Liver (tissue), 9 donors: ENCODE measurements around the gene GPR61. TPM values are rescaled to one million over a fixed set of nuclear protein-coding genes. Genes with fewer than 3 reads are reported as not detected.

Source experiments
- DNase-seq: peaks from one replicate; pipeline ENCODE4 v3.0.0-alpha.2; 2017; ENCODE audit warnings: low spot score
- H3K27ac ChIP-seq, 2 donors: one replicate each; pipeline ENCODE4 v1.7.0; 2013; ENCODE audit warnings: inconsistent platforms in 2 of 2, low read length in 2 of 2, control low read depth in 1 of 2, low read depth in 1 of 2, mild to moderate bottlenecking in 1 of 2
- H3K27me3 ChIP-seq, 4 donors: one replicate each; pipeline versions ENCODE4 v1.6.1 to v1.7.0; 2013; ENCODE audit warnings: low read length in 3 of 4, inconsistent platforms in 1 of 4, mild to moderate bottlenecking in 1 of 4, moderate library complexity in 1 of 4; ENCODE audit not compliant: control insufficient read depth in 4 of 4, insufficient read depth in 4 of 4
- H3K36me3 ChIP-seq, 4 donors: one replicate each; pipeline versions ENCODE4 v1.6.1 to v1.7.0; 2013; ENCODE audit warnings: low read length in 3 of 4, mild to moderate bottlenecking in 3 of 4, low read depth in 1 of 4, moderate library complexity in 1 of 4; ENCODE audit not compliant: control insufficient read depth in 4 of 4, insufficient read depth in 3 of 4
- H3K4me1 ChIP-seq, 4 donors: one replicate each; pipeline versions ENCODE4 v1.6.1 to v1.7.0; 2013; ENCODE audit warnings: low read length in 3 of 4, mild to moderate bottlenecking in 3 of 4, moderate library complexity in 1 of 4; ENCODE audit not compliant: control insufficient read depth in 4 of 4, insufficient read depth in 4 of 4
- H3K4me3 ChIP-seq, 3 donors: one replicate each; pipeline versions ENCODE4 v1.6.1 to v1.7.0; 2013; ENCODE audit warnings: low read length in 3 of 3, control low read depth in 1 of 3, low read depth in 1 of 3, mild to moderate bottlenecking in 1 of 3
- H3K9ac ChIP-seq, 2 donors: one replicate each; pipeline ENCODE4 v1.7.0; 2013; ENCODE audit warnings: low read length in 2 of 2, mild to moderate bottlenecking in 2 of 2, moderate library complexity in 2 of 2, control low read depth in 1 of 2, low read depth in 1 of 2
- H3K9me3 ChIP-seq, 4 donors: one replicate each; pipeline versions ENCODE4 v1.6.1 to v1.7.0; 2013; ENCODE audit warnings: low read length in 3 of 4; ENCODE audit not compliant: control insufficient read depth in 4 of 4
- ATF3 ChIP-seq: IDR thresholded peaks from 2 replicates; pipeline ENCODE4 v1.6.1; 2016; ENCODE audit warnings: antibody characterized with exemption
- EGR1 ChIP-seq, 2 donors: IDR thresholded peaks; 2 replicates each; pipeline ENCODE4 v1.6.1; 2016 to 2018; ENCODE audit warnings: antibody characterized with exemption in 2 of 2, low read depth in 2 of 2
- FOXA2 ChIP-seq: IDR thresholded peaks from 2 replicates; pipeline ENCODE4 v1.6.1; 2016; ENCODE audit warnings: antibody characterized with exemption
- GABPA ChIP-seq, 2 donors: IDR thresholded peaks in 1 of 2; conservative IDR thresholded peaks in 1 of 2; 2 replicates each; pipeline ENCODE4 v1.6.1; 2016; ENCODE audit warnings: antibody characterized with exemption in 2 of 2, mild to moderate bottlenecking in 1 of 2, moderate library complexity in 1 of 2
- HNF4A ChIP-seq, 2 donors: conservative IDR thresholded peaks; 2 replicates each; pipeline ENCODE4 v1.6.1; 2016; ENCODE audit warnings: antibody characterized with exemption in 2 of 2, mild to moderate bottlenecking in 2 of 2
- HNF4G ChIP-seq: IDR thresholded peaks from 2 replicates; pipeline ENCODE4 v1.6.1; 2016; ENCODE audit warnings: antibody characterized with exemption
- JUND ChIP-seq, 2 donors: IDR thresholded peaks; 2 replicates each; pipeline ENCODE4 v1.6.1; 2016; ENCODE audit warnings: antibody characterized with exemption in 2 of 2
- NR2F2 ChIP-seq: IDR thresholded peaks from 2 replicates; pipeline ENCODE4 v1.6.1; 2016; ENCODE audit warnings: antibody characterized with exemption
- RAD21 ChIP-seq, 2 donors: IDR thresholded peaks; 2 replicates each; pipeline ENCODE4 v1.6.1; 2016; ENCODE audit warnings: antibody characterized with exemption in 2 of 2, mild to moderate bottlenecking in 2 of 2
- RXRA ChIP-seq, 2 donors: IDR thresholded peaks; 2 replicates each; pipeline ENCODE4 v1.6.1; 2017 to 2018; ENCODE audit warnings: antibody characterized with exemption in 2 of 2, mild to moderate bottlenecking in 1 of 2
- SP1 ChIP-seq: IDR thresholded peaks from 2 replicates; pipeline ENCODE4 v1.6.1; 2018; ENCODE audit warnings: antibody characterized with exemption, mild to moderate bottlenecking
- YY1 ChIP-seq: IDR thresholded peaks from 2 replicates; pipeline ENCODE4 v1.6.1; 2016; ENCODE audit warnings: antibody characterized with exemption, mild to moderate bottlenecking
- WGBS: extraction: QIAGEN DNeasy Blood & Tissue Kit; methylation state at CpG from one replicate; pipeline ENCODE4 v1.1.7; 2013; 5-methylcytosine and 5-hydroxymethylcytosine counted together
- polyA plus RNA-seq, 2 donors: library from polyadenylated mRNA; stranded (reverse) in 1 of 2; unstranded in 1 of 2; fragments of 200-250 nt in 1 of 2; fragments of >200 nt in 1 of 2; fragmentation: Nextera tagmentation in 1 of 2; extraction: Ambion mirVana in 1 of 2; gene quantifications; one replicate each; pipeline versions ENCODE4 v1.2.1 to v1.2.3, GENCODE V29; 2013 to 2015
- total RNA-seq, 2 donors: library from RNA; depleted of rRNA; stranded (reverse); fragments of >200 nt; gene quantifications; one replicate each; pipeline ENCODE4 v1.2.3, GENCODE V29; 2014
- TF ChIP-seq, protein P1 (sequence below): IDR thresholded peaks from 2 replicates; pipeline ENCODE4 v1.6.1; 2016; ENCODE audit warnings: antibody characterized with exemption
- TF ChIP-seq, protein P2 (sequence below): fragments of 150-350 bp; IDR thresholded peaks from 2 replicates; pipeline ENCODE4 v1.5.1; 2017; ENCODE audit warnings: improper control_type of control experiment, low read depth, low read length; ENCODE audit not compliant: missing input control
- TF ChIP-seq, protein P3 (sequence below): IDR thresholded peaks from 2 replicates; pipeline ENCODE4 v1.6.1; 2016; ENCODE audit warnings: antibody characterized with exemption
- donor health status: healthy.
- donor health status: healthy.
- donor health status: healthy.
- donor health status: healthy.
- donor health status: healthy.

The GPR61 gene
- total and polyA plus RNA-seq, 4 donors: 0.32 TPM; not detected in 3

GRCh38 chr1:109578947-109579443 is 39.3 kb downstream of the GPR61 start:
- H3K27ac ChIP-seq: no peak overlapping the region
- WGBS: 92% methylated on average over 3 of the region's 3 CpGs
- no peak overlapping the region for H3K9ac ChIP-seq
- H3K4me3 ChIP-seq: no peak overlapping the region
- H3K27me3 ChIP-seq: no peaks in the 10 kb centered on the region
- TF ChIP-seq, protein P1, sequence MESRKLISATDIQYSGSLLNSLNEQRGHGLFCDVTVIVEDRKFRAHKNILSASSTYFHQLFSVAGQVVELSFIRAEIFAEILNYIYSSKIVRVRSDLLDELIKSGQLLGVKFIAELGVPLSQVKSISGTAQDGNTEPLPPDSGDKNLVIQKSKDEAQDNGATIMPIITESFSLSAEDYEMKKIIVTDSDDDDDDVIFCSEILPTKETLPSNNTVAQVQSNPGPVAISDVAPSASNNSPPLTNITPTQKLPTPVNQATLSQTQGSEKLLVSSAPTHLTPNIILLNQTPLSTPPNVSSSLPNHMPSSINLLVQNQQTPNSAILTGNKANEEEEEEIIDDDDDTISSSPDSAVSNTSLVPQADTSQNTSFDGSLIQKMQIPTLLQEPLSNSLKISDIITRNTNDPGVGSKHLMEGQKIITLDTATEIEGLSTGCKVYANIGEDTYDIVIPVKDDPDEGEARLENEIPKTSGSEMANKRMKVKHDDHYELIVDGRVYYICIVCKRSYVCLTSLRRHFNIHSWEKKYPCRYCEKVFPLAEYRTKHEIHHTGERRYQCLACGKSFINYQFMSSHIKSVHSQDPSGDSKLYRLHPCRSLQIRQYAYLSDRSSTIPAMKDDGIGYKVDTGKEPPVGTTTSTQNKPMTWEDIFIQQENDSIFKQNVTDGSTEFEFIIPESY: no peak
- TF ChIP-seq ATF3: no peak
- TF ChIP-seq FOXA2: no peak
- TF ChIP-seq YY1: no peak
- TF ChIP-seq SP1: no peak
- no peak for TF ChIP-seq HNF4A (conservative IDR thresholded peaks at IDR 0.05)
- no peak for TF ChIP-seq HNF4G
- TF ChIP-seq NR2F2: no peak
- no peak for TF ChIP-seq RAD21 (IDR thresholded peaks at IDR 0.05)
- TF ChIP-seq, protein P2, sequence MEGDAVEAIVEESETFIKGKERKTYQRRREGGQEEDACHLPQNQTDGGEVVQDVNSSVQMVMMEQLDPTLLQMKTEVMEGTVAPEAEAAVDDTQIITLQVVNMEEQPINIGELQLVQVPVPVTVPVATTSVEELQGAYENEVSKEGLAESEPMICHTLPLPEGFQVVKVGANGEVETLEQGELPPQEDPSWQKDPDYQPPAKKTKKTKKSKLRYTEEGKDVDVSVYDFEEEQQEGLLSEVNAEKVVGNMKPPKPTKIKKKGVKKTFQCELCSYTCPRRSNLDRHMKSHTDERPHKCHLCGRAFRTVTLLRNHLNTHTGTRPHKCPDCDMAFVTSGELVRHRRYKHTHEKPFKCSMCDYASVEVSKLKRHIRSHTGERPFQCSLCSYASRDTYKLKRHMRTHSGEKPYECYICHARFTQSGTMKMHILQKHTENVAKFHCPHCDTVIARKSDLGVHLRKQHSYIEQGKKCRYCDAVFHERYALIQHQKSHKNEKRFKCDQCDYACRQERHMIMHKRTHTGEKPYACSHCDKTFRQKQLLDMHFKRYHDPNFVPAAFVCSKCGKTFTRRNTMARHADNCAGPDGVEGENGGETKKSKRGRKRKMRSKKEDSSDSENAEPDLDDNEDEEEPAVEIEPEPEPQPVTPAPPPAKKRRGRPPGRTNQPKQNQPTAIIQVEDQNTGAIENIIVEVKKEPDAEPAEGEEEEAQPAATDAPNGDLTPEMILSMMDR: no peak
- TF ChIP-seq, protein P3, sequence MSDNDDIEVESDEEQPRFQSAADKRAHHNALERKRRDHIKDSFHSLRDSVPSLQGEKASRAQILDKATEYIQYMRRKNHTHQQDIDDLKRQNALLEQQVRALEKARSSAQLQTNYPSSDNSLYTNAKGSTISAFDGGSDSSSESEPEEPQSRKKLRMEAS: no peak
- peaks cover 1 to 27% (median 18%) of the 10 kb centered on the region in 4 donors for H3K36me3 ChIP-seq
- H3K4me1 ChIP-seq: no peaks in the 10 kb centered on the region
- DNase-seq: no peak
- no peaks in the 10 kb centered on the region for H3K9me3 ChIP-seq

- no peak overlapping the region for H3K9ac ChIP-seq
- H3K27me3 ChIP-seq: no peaks in the 10 kb centered on the region
- TF ChIP-seq, protein P2: no peak
- no peak overlapping the region for H3K27ac ChIP-seq
- no peak for DNase-seq
- peaks cover 1 to 28% (median 18%) of the 10 kb centered on the region in 4 donors for H3K36me3 ChIP-seq
- 94% methylated on average over 1 of the region's 1 CpG for WGBS
- H3K4me3 ChIP-seq: no peak overlapping the region
- H3K9me3 ChIP-seq: no peaks in the 10 kb centered on the region
- H3K4me1 ChIP-seq: peaks cover 0 to 2% (median 0%) of the 10 kb centered on the region in 4 donors
Measured at GRCh38 chr1:109579491-109579890, 39.8 kb downstream of the GPR61 start.

DNA sequence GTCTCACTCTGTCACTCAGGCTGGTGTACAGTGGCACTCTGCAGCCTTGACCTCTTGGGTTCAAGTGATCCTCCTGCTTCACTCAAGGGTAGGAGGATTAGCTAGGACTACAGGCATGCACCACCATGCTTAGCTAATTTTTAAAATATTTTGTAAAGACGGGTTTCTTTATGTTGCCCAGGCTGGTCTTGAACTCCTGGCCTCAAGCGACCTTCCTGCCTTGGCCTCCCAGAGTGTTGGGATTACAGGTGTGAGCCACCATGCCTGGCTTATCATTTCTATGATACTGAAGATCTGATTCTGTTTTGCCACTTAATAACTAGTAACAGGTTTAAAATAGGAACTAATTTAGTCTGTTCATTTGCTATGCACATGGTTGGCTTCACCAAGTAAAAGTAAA is 42.3 kb downstream of the GPR61 start:
- Histone ChIP-seq H3K9ac (no peak overlapping the region), H3K27ac (no peak overlapping the region), H3K9me3 (no peaks in the 10 kb centered on the region), H3K36me3 (peaks cover 1 to 32% (median 18%) of the 10 kb centered on the region in 4 donors), H3K4me3 (no peak overlapping the region), H3K4me1 (peaks cover 0 to 20% (median 5%) of the 10 kb centered on the region in 4 donors), H3K27me3 (no peaks in the 10 kb centered on the region)
- DNase-seq: no peak
- 94% methylated on average over 2 of the region's 2 CpGs for WGBS
- no peak for TF ChIP-seq HNF4A (conservative IDR thresholded peaks at IDR 0.05)
- TF ChIP-seq JUND (IDR thresholded peaks at IDR 0.05): no peak
- TF ChIP-seq, protein P3: no peak
- TF ChIP-seq SP1: no peak
- TF ChIP-seq EGR1 (IDR thresholded peaks at IDR 0.05; ENCODE audit: low read depth in 2 of 2): no peak
- no peak for TF ChIP-seq RXRA (IDR thresholded peaks at IDR 0.05)
- no peak for TF ChIP-seq NR2F2
- TF ChIP-seq, protein P2: no peak
- TF ChIP-seq, protein P1: no peak
- TF ChIP-seq GABPA (IDR thresholded peaks at IDR 0.05 in 1 of 2, conservative IDR thresholded peaks at IDR 0.05 in 1 of 2): no peak
